ENCODE data around the gene SGPP2.
"Not testable (repeated sequence)": the region's sequence is repeated elsewhere in the genome, so short reads cannot be mapped to it uniquely, and the experiment has no call there.

SGPP2 gene, protein sequence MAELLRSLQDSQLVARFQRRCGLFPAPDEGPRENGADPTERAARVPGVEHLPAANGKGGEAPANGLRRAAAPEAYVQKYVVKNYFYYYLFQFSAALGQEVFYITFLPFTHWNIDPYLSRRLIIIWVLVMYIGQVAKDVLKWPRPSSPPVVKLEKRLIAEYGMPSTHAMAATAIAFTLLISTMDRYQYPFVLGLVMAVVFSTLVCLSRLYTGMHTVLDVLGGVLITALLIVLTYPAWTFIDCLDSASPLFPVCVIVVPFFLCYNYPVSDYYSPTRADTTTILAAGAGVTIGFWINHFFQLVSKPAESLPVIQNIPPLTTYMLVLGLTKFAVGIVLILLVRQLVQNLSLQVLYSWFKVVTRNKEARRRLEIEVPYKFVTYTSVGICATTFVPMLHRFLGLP

GRCh38 chr2:222424276-222424728 lies at the start of gene SGPP2:
Gene SGPP2, plus strand, starts transcription at chr2:222424543. Its CDS starts 60 bp downstream, at chr2:222424603.
- DNase-seq (ENCODE audit: low read depth, low spot score): no peak

- DNase-seq (ENCODE audit: low read depth, low spot score): no peak
These were observed 48.5 kb upstream of the SGPP2 start for GRCh38 chr2:222375798-222376197.

DNA sequence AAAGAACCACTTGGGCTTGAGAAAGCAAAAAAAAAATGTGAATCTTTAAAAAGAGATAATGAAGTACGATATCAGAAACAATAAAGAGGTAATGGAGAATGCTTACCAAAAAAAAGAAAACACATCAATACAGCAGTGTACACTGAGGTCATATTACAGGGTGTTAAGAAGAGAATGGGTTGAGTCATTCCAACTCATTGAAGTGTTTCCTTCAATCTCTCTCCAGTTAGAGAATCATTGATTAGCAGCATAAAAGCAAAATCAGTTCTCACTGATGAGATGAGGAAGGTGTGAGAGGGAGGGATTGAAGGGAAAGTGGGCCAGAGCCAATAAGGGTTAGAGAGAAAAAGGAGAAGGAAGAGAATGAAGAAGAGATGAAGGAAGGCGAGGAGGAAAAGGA lies 43.9 kb upstream of the SGPP2 start:
- DNase-seq (ENCODE audit: low read depth, low spot score): no peak

GRCh38 chr2:222381566-222381965 lies 42.8 kb upstream of the SGPP2 start:
- no peak for DNase-seq (ENCODE audit: low read depth, low spot score)

DNA sequence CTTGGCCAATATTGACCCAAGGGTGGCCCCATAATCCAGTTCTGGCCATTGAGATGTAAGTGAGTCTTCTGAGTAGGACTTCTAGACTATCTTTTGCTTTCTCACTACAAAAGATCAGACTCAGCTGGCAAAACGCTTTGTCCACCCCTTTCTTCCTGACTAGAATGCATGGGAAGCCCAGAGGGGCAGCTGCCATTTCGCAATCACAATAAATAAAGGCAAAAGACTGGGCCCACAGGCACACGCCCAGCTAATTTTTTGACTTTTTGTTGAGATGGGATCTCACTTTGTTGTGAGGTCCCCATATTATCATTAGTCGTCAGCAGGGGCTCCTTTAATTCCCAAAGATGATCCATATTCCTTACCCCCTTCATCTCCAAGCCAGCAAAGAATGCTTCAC lies 41.1 kb upstream of the SGPP2 start:
- no peak for DNase-seq (ENCODE audit: low read depth, low spot score)

- no peak for DNase-seq (ENCODE audit: low read depth, low spot score)
These were observed 32.5 kb upstream of the SGPP2 start for GRCh38 chr2:222391743-222392285.

DNA sequence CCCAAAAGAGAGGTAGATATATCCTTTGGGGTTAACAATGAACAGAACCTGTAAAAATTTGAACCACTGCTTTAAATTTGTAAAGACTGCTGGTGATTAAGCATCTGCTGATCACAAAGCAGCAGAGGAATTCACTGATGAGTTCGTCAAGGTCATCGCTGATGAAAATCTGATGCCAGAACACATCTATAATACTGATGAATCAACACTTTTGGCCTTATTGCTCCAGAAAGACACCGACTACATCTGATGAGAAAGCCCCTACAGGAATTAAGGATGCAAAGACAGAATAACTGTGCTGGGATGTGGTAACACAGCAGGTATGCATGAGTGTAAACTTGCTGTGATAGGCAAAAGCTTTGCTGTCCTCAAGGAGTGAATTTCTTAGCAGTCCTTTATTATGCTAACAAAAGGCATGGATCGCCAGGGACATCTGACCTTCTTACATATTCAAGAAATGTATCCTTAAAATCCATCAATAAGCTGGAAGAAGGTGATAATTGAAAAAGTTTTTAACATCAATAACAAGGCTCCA lies 30.5 kb upstream of the SGPP2 start:
- DNase-seq (ENCODE audit: low read depth, low spot score): no peak

DNA sequence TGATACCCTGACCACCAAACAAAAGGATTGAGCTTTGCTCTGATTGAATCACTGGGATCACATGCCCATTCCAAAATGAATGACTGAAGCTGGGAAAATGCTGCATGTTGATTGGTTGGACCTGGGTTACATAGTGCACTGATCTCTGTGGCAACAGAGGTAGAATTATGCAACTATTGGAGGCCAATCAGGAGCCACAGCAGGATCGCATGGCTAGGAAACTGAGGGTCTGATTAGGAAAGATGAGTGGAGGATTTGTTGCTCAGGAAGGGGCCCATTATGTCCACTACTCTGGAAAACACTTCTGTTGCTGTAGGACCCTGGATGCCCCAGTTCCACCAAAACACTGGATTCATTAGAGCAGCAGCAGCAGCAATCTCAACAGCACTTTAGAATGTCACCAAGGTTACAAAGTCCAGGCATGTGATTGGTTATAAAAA lies 25.9 kb upstream of the SGPP2 start:
- no peak for DNase-seq (ENCODE audit: low read depth, low spot score)

DNA sequence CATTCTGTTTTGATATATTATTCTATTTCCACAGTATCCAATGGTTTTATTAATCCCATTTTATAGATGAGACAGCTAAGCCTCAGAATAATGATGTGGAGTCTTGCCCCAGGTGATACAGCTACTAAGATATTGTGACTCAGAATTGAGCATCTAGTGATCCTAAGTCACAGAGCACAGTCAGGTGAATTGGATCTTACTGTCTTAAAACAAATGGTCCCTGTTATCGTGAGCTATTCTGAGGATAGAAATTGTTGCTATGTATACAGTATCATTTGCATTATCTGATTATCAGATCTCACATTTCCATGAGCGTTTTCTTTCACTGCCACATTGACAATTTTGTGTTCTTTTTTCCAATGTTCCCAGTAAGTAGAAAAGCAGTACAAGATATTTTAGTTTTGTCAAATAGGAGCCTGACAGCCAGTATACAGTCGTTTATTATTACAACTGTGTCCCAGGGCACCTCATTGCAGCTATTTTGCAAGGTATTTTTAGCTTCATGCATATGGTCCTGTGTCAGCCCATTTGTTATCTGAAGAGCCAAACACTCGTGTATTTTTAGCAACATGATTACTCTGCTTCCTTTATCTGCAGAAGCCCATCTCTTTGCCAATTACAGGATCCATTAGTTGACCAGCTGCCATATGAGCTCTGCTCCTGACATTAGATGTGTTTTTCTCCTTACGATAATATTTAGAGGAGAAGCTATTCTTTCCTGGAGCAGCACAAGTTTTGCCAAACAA lies 25.1 kb upstream of the SGPP2 start:
- no peak for DNase-seq (ENCODE audit: low read depth, low spot score)

- no peak for DNase-seq (ENCODE audit: low read depth, low spot score)
These were observed 20.0 kb upstream of the SGPP2 start for GRCh38 chr2:222404151-222404905.

- no peak for DNase-seq (ENCODE audit: low read depth, low spot score)
These were observed 15.7 kb upstream of the SGPP2 start for GRCh38 chr2:222408684-222409083.

DNA sequence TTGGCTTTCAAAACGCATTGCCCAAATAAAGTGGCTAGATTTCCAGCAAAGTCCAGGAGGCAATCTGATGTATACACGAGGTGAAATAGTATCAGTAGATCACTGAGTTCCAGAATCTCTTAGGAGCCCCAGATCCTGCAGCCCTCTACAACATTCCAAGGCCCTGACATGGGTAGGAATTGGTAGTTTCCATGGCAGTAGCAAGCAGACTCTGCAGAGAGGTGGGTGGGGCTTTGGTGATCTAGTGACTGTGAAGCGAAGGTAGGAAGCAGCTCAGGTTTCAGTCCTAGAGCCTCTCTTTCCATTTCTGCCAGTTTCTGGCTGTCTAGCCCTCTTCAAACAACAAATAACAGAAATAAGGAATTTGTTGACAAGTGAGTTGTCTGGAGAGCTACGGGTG lies 13.8 kb upstream of the SGPP2 start:
- no peak for DNase-seq (ENCODE audit: low read depth, low spot score)

- DNase-seq (ENCODE audit: low read depth, low spot score): not testable (repeated sequence)
These were observed 12.0 kb upstream of the SGPP2 start for GRCh38 chr2:222412334-222412733.

DNA sequence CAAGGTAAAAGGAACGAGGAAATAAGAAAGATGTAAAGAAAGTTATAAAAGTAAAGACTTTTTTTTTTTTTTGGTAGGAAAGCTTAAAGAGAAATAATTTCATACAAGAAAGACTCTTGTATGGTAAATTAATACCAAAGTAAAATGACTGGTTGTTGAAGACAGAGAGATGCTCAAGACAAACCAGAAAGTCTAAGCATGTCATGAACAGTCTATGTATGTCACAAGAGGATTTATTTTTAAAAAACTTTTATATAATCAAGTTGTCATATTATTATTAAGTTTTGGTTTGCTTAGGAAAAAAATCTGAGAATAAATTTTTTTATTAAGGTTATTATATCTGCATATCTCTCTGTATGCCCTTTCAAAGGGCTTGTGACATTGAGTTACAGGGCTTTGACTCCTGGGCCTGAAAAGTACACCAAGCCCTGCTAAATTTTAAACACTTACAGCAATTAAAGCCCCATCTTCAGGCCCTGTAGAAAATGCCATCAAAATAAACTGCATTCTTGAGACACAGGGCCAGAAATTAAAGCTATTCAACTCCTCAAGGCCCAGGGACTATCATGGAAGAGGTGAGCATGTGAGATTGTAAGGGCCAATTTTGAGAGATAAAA lies 10.9 kb upstream of the SGPP2 start:
- no peak for DNase-seq (ENCODE audit: low read depth, low spot score)

DNA sequence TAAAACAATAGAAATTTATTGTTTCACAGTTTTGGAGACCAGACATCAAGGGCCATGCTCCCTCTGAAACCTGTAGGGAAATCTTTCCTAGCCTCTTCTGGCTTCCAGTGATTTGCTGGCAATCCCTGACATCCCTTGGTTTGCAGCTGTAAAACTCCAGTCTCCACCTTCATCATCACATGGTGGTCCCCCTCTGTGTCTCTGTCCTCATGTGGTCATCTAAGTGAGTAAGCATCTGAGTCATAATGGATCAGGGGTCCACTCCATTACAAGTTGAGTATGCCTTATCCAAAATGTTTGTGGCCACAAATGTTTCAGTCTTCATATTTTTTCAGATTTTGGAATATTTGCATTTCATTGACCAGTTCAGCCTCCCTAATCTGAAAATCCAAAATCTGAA lies 5.6 kb upstream of the SGPP2 start:
- no peak for DNase-seq (ENCODE audit: low read depth, low spot score)

GRCh38 chr2:222420508-222420907 lies 3.8 kb upstream of the SGPP2 start:
- no peak for DNase-seq (ENCODE audit: low read depth, low spot score)

GRCh38 chr2:222421626-222422025 lies 2.7 kb upstream of the SGPP2 start:
- DNase-seq (ENCODE audit: low read depth, low spot score): no peak

DNA sequence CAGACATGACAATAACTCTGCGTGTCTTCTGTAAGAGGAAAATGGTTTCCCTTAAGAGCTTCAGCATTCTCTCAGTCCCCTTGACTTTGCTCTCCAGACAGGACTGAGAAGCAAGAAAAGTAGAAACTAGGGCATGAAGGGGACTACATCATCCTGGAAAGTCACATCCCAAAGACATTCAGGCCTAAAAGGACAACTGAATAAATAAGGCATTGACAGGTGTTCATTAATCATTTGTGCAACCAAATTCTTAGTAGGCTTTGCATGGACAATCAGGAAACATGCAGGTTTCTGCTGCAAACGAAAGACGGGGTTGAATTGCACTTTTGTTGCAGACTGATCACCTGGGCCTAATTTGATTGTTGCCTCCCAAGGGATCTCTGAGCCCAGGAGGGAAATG lies 1.2 kb upstream of the SGPP2 start:
- no peak for DNase-seq (ENCODE audit: low read depth, low spot score)

DNA sequence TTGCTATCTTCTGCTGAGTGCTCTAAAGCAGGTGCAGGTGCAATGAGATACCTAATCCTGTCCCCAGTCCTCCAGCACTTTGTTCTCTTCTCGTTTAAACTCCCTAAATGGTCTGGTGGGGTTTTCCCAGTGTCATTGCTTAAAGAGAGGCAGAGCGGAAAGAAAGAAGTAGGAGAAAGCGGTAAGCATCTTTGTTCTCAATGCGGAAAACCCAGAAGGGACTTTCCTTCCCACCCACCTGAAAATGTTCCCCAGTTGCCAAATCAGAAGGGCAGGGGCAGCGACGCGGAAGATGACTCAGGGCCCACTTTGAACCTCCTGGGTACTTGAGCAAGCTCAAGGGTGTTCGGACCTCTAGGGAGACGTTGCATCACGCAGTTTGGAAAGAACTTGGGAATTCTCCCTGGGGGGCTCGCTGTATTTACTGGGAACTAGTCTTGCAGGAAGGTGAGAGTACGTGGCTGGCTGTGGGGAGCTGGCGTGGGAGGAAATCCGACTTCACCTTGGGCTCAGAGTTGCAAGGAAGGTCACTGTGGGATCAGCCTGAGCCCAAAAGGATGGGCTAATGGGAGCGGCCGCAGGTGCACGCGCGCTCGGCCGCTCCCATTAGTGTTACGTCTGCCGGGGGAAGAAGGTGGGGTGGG lies 589 bp upstream of the SGPP2 start:
- no peak for DNase-seq (ENCODE audit: low read depth, low spot score)
